ENCODE measurements around the gene MYOM1. TPM values are rescaled to one million over a fixed set of nuclear protein-coding genes. Genes with fewer than 3 reads are reported as not detected.
"Not testable (repeated sequence)": the region's sequence is repeated elsewhere in the genome, so short reads cannot be mapped to it uniquely, and the experiment has no call there.

Gene MYOM1
- total and polyA plus RNA-seq, 2 experiments from 2014 or later: 1.1 to 1.8 TPM

GRCh38 chr18:3027370-3027891 lies 192.3 kb downstream of the MYOM1 start:
- DNase-seq (ENCODE audit: low spot score): no peak
- WGBS (ENCODE audit: low lambda C conversion rate, missing lambda C conversion rate): 49% methylated on average over 11 of the region's 11 CpGs
- Histone ChIP-seq H2AFZ (peak overlapping the region; percentile 44), H3K4me1 (ENCODE audit: insufficient read depth) (peaks cover 28% of the 10 kb centered on the region), H3K9me3 (ENCODE audit: low read depth) (no peaks in the 10 kb centered on the region), H3K79me2 (no peaks in the 10 kb centered on the region), H3K27me3 (no peaks in the 10 kb centered on the region), H3K36me3 (replicated peaks; ENCODE audit: insufficient read depth, low read depth) (no peaks in the 10 kb centered on the region), H3K27ac (peak overlapping the region; percentile 94), H3K9me2 (replicated peaks; ENCODE audit: insufficient read depth) (no peaks in the 10 kb centered on the region), H3K4me3 (no peak overlapping the region), H3K4me2 (peak overlapping the region; percentile 6), H4K20me1 (ENCODE audit: insufficient read depth, poor library complexity, severe bottlenecking) (no peaks in the 10 kb centered on the region)
- TF ChIP-seq EZH2phosphoT487 (IDR thresholded peaks at IDR 0.05; ENCODE audit: low read depth, severe bottlenecking, unreplicated experiment): no peak
- TF ChIP-seq EZH2 (IDR thresholded peaks at IDR 0.05; ENCODE audit: borderline replicate concordance): no peak
- TF ChIP-seq, protein P1, sequence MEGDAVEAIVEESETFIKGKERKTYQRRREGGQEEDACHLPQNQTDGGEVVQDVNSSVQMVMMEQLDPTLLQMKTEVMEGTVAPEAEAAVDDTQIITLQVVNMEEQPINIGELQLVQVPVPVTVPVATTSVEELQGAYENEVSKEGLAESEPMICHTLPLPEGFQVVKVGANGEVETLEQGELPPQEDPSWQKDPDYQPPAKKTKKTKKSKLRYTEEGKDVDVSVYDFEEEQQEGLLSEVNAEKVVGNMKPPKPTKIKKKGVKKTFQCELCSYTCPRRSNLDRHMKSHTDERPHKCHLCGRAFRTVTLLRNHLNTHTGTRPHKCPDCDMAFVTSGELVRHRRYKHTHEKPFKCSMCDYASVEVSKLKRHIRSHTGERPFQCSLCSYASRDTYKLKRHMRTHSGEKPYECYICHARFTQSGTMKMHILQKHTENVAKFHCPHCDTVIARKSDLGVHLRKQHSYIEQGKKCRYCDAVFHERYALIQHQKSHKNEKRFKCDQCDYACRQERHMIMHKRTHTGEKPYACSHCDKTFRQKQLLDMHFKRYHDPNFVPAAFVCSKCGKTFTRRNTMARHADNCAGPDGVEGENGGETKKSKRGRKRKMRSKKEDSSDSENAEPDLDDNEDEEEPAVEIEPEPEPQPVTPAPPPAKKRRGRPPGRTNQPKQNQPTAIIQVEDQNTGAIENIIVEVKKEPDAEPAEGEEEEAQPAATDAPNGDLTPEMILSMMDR (IDR thresholded peaks at IDR 0.05; ENCODE audit: poor library complexity): no peak

- no peak overlapping the region for H2AFZ ChIP-seq
- 92% methylated on average over 2 of the region's 2 CpGs for WGBS (ENCODE audit: low lambda C conversion rate, missing lambda C conversion rate)
- H3K27me3 ChIP-seq: no peaks in the 10 kb centered on the region
- DNase-seq (ENCODE audit: low spot score): no peak
- no peak overlapping the region for H3K4me2 ChIP-seq
- H3K9me2 ChIP-seq (replicated peaks; ENCODE audit: insufficient read depth): no peaks in the 10 kb centered on the region
- H3K36me3 ChIP-seq (replicated peaks; ENCODE audit: insufficient read depth, low read depth): no peaks in the 10 kb centered on the region
- peaks cover 28% of the 10 kb centered on the region for H3K4me1 ChIP-seq (ENCODE audit: insufficient read depth)
- no peaks in the 10 kb centered on the region for H3K79me2 ChIP-seq
- TF ChIP-seq EZH2 (IDR thresholded peaks at IDR 0.05; ENCODE audit: borderline replicate concordance): no peak
- TF ChIP-seq EZH2phosphoT487 (IDR thresholded peaks at IDR 0.05; ENCODE audit: low read depth, severe bottlenecking, unreplicated experiment): no peak
- TF ChIP-seq, protein P1 (IDR thresholded peaks at IDR 0.05; ENCODE audit: poor library complexity): no peak
- no peaks in the 10 kb centered on the region for H4K20me1 ChIP-seq (ENCODE audit: insufficient read depth, poor library complexity, severe bottlenecking)
- no peaks in the 10 kb centered on the region for H3K9me3 ChIP-seq (ENCODE audit: low read depth)
- no peak overlapping the region for H3K4me3 ChIP-seq
- H3K27ac ChIP-seq: peak overlapping the region; percentile 94
Observed at GRCh38 chr18:3025544-3025943, 194.2 kb downstream of the MYOM1 start.

GRCh38 chr18:3023603-3024002 lies 196.2 kb downstream of the MYOM1 start:
- not testable (repeated sequence) for DNase-seq (ENCODE audit: low spot score); H4K20me1 ChIP-seq (ENCODE audit: insufficient read depth, poor library complexity, severe bottlenecking); H3K4me2 ChIP-seq; H3K9me3 ChIP-seq (ENCODE audit: low read depth); H2AFZ ChIP-seq; H3K79me2 ChIP-seq; H3K36me3 ChIP-seq (replicated peaks; ENCODE audit: insufficient read depth, low read depth); H3K27ac ChIP-seq; H3K27me3 ChIP-seq; H3K4me3 ChIP-seq; H3K9me2 ChIP-seq (replicated peaks; ENCODE audit: insufficient read depth)
- 94% methylated on average over 3 of the region's 5 CpGs for WGBS (ENCODE audit: low lambda C conversion rate, missing lambda C conversion rate)
- H3K4me1 ChIP-seq (ENCODE audit: insufficient read depth): peaks cover 13% of the 10 kb centered on the region

Small RNAs within 50 kb of the gene (small RNA-seq; reads per million reads assigned to genes)
- gene RF00156 (not detected), gene RNU7-25P (not detected)

Other genes starting within 250 kb of the MYOM1 start
- 62.1 and 71.2 TPM in 2 replicates for gene LPIN2, start 206.8 kb downstream of the MYOM1 start, total RNA-seq
- 28.2 and 29.1 TPM in 2 replicates for gene LPIN2, start 206.8 kb downstream of the MYOM1 start, polyA plus RNA-seq
- gene MYL12A, start 27.8 kb upstream of the MYOM1 start, total RNA-seq: 456 and 458 TPM in 2 replicates
- 692 and 695 TPM in 2 replicates for gene MYL12A, start 27.8 kb upstream of the MYOM1 start, polyA plus RNA-seq
- gene MYL12B, start 42.2 kb upstream of the MYOM1 start, total RNA-seq: 478 and 519 TPM in 2 replicates
- gene MYL12B, start 42.2 kb upstream of the MYOM1 start, polyA plus RNA-seq: 671 and 721 TPM in 2 replicates
- 129 and 162 TPM in 2 replicates for gene TGIF1, start 230.2 kb upstream of the MYOM1 start, total RNA-seq
- 152 and 193 TPM in 2 replicates for gene TGIF1, start 230.2 kb upstream of the MYOM1 start, polyA plus RNA-seq

All from hepatocyte (in vitro differentiated cells).